Measurements from ENCODE around the gene SDSL. TPM values are rescaled to one million over a fixed set of nuclear protein-coding genes. Genes with fewer than 3 reads are reported as not detected.

Gene SDSL
- total RNA-seq, 4 donors from 2014 or later = 2.7 to 5.6 (median 3.2) TPM

DNA sequence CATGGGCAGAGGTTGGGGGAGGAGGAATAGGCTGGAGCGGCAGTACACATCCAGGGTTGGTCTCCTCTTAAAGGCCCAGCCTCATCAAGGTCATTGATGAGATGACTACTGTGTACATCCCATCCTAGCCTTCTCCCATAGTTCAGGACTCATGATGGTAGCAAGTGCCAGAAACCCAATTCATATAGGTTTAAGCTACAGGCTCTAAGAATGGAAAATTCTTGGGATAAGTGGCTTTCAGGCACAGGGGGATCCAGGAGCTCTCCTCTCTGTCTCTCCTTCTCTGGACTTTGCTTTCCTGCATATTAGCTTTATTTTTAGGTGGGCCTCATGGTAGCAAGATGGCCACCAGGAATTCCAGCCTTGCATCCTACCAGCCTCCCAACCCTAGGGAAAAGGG, 6.3 kb downstream of the SDSL start:
- no peak overlapping the region for H3K27ac ChIP-seq (replicated peaks in 1 of 4)
- intact Hi-C loops (cut with DNase I) = loop anchor here (10.0 kb wide), 2 partner anchors 114 to 224 kb away; no protein-coding TSS in a partner anchor
- no peak for DNase-seq (ENCODE audit: extremely low spot score)
- H3K27me3 ChIP-seq = peaks cover 0 to 10% (median 0%) of the 10 kb centered on the region in 4 donors
- no peaks in the 10 kb centered on the region for H3K9me3 ChIP-seq
- H3K4me3 ChIP-seq = no peak overlapping the region
- WGBS = 100% methylated on average over 1 of the region's 1 CpG
- H3K36me3 ChIP-seq = no peaks in the 10 kb centered on the region
- TF ChIP-seq POLR2A (IDR thresholded peaks at IDR 0.05; ENCODE audit: low read depth) (no peak), POLR2AphosphoS5 (IDR thresholded peaks at IDR 0.05) (no peak), EP300 (IDR thresholded peaks at IDR 0.05) (no peak)
- TF ChIP-seq, protein P1, sequence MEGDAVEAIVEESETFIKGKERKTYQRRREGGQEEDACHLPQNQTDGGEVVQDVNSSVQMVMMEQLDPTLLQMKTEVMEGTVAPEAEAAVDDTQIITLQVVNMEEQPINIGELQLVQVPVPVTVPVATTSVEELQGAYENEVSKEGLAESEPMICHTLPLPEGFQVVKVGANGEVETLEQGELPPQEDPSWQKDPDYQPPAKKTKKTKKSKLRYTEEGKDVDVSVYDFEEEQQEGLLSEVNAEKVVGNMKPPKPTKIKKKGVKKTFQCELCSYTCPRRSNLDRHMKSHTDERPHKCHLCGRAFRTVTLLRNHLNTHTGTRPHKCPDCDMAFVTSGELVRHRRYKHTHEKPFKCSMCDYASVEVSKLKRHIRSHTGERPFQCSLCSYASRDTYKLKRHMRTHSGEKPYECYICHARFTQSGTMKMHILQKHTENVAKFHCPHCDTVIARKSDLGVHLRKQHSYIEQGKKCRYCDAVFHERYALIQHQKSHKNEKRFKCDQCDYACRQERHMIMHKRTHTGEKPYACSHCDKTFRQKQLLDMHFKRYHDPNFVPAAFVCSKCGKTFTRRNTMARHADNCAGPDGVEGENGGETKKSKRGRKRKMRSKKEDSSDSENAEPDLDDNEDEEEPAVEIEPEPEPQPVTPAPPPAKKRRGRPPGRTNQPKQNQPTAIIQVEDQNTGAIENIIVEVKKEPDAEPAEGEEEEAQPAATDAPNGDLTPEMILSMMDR (IDR thresholded peaks at IDR 0.05) = no peak
- no peaks in the 10 kb centered on the region for H3K4me1 ChIP-seq

DNA sequence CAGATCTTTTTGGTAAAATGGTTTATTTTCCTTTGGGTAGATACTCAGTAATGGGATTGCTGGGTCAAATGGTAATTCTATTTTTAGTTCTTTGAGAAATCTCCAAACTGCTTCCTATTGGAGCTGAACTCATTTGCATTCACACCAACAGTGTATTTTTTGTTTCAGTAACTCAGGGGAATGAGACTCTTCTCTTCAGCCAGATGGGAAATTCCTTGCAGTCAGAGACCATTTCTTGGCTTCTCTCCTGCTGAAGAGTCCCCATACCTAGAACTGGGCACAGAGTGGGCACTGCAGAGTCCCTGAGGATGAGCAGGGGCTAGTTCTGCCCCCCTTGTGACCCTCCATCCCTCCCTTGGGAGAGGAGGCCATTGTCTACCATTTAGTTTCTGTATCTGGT, 10.8 kb downstream of the SDSL start:
- no peaks in the 10 kb centered on the region for H3K9me3 ChIP-seq
- H3K27ac ChIP-seq (replicated peaks in 1 of 4) = no peak overlapping the region
- H3K36me3 ChIP-seq = no peaks in the 10 kb centered on the region
- no peak overlapping the region for H3K4me3 ChIP-seq
- no peak for TF ChIP-seq POLR2AphosphoS5 (IDR thresholded peaks at IDR 0.05)
- no peak for TF ChIP-seq EP300 (IDR thresholded peaks at IDR 0.05)
- TF ChIP-seq POLR2A (IDR thresholded peaks at IDR 0.05; ENCODE audit: low read depth) = no peak
- TF ChIP-seq, protein P1 (IDR thresholded peaks at IDR 0.05) = no peak
- no peak for DNase-seq (ENCODE audit: extremely low spot score)
- no peaks in the 10 kb centered on the region for H3K4me1 ChIP-seq
- H3K27me3 ChIP-seq = peaks cover 0 to 10% (median 0%) of the 10 kb centered on the region in 4 donors
- intact Hi-C loops (cut with DNase I) = no loop called here

DNA sequence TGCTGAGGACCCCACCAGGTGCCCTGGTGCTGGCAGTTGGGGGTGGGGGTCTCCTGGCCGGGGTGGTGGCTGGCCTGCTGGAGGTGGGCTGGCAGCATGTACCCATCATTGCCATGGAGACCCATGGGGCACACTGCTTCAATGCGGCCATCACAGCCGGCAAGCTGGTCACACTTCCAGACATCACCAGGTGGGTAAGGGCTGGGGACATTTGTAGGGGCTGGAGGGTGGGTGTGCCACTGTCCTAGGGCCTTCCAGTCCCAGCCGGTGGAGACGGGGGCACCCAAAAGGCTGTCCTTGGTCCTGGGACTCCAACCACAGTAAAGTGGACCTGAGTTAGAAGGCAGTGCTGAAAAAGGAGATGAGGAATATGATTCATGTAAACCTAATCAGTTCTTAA, 13.2 kb downstream of the SDSL start:
- no peak overlapping the region for H3K4me3 ChIP-seq
- no peaks in the 10 kb centered on the region for H3K36me3 ChIP-seq
- 80% methylated on average over 3 of the region's 5 CpGs for WGBS
- no peaks in the 10 kb centered on the region for H3K9me3 ChIP-seq
- no peak for DNase-seq (ENCODE audit: extremely low spot score)
- TF ChIP-seq, protein P1 (IDR thresholded peaks at IDR 0.05) = no peak
- TF ChIP-seq POLR2A (IDR thresholded peaks at IDR 0.05; ENCODE audit: low read depth) (no peak), POLR2AphosphoS5 (IDR thresholded peaks at IDR 0.05) (no peak), EP300 (IDR thresholded peaks at IDR 0.05) (no peak)
- H3K27ac ChIP-seq (replicated peaks in 1 of 4) = no peak overlapping the region
- no peaks in the 10 kb centered on the region for H3K4me1 ChIP-seq
- intact Hi-C loops (cut with DNase I) = no loop called here
- peaks cover 0 to 15% (median 0%) of the 10 kb centered on the region in 4 donors for H3K27me3 ChIP-seq

DNA sequence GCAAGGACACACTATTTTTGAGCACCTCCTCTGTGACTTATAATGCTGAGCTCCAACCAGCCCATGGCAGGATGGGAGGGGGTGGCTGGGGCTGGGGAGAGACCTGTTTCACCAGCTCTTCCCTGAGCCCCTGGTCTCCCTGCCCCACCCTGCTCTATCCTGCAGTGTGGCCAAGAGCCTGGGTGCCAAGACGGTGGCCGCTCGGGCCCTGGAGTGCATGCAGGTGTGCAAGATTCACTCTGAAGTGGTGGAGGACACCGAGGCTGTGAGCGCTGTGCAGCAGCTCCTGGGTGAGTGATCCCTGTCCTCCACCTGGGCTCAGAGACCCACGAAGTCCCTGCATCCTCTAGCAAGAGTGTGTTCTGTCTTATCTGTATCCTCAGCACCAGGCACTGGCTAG, 14.4 kb downstream of the SDSL start:
- intact Hi-C loops (cut with DNase I) = no loop called here
- H3K9me3 ChIP-seq = no peaks in the 10 kb centered on the region
- 60% methylated on average over 1 of the region's 6 CpGs for WGBS
- no peaks in the 10 kb centered on the region for H3K36me3 ChIP-seq
- no peaks in the 10 kb centered on the region for H3K4me1 ChIP-seq
- no peak overlapping the region for H3K27ac ChIP-seq (replicated peaks in 1 of 4)
- H3K4me3 ChIP-seq = no peak overlapping the region
- TF ChIP-seq POLR2AphosphoS5 (IDR thresholded peaks at IDR 0.05) (no peak), POLR2A (IDR thresholded peaks at IDR 0.05; ENCODE audit: low read depth) (no peak), EP300 (IDR thresholded peaks at IDR 0.05) (no peak)
- TF ChIP-seq, protein P1 (IDR thresholded peaks at IDR 0.05) = no peak
- peaks cover 0 to 26% (median 0%) of the 10 kb centered on the region in 4 donors for H3K27me3 ChIP-seq
- DNase-seq (ENCODE audit: extremely low spot score) = no peak
